ENCODE data around the gene ZSWIM5. TPM values are rescaled to one million over a fixed set of nuclear protein-coding genes. Genes with fewer than 3 reads are reported as not detected.
A peak's percentile ranks its signal among the peaks of the same experiment; 100 is the strongest.

The ZSWIM5 gene
- total and polyA plus RNA-seq, 9 of the 15 experiments (the other 6 are each of a cell fraction or from before 2014, with no cell fraction given), result under 0.01 to 0.07 (median 0.03) TPM; not detected in 3

- H3K9me1 ChIP-seq (ENCODE audit: control insufficient read depth, insufficient read depth, low read length), result peaks cover 8% of the 10 kb centered on the region
- no peaks in the 10 kb centered on the region for H3K27me3 ChIP-seq (ENCODE audit: control insufficient read depth in 2 of 2, insufficient read depth in 2 of 2, low read length in 2 of 2)
- H3K9me3 ChIP-seq (replicated peaks; ENCODE audit: control insufficient read depth, insufficient read depth, low read depth, low read length), result no peaks in the 10 kb centered on the region
- H3K36me3 ChIP-seq (ENCODE audit: control insufficient read depth, insufficient read depth, low read length), result peaks cover 71% of the 10 kb centered on the region
- H2AFZ ChIP-seq (ENCODE audit: low read depth, low read length), result peak overlapping the region; percentile 99; the same call in 1 of the 2 replicates
- intact Hi-C loops (cut with micrococcal nuclease) (loop anchor here (5.0 to 10.0 kb wide), 4 partner anchors 83 to 565 kb away; partner anchors contain the start of gene ZSWIM5), in situ Hi-C loops (cut with MboI) (loop anchor here (5.0 kb wide), 4 partner anchors 173 to 482 kb away; partner anchors contain the start of gene TESK2)
- POLR2A ChIA-PET, result interaction anchor here (0.6 to 8.7 kb wide), 24 partner anchors 7 to 574 kb away, joined by 3 to 113 read pairs (median 4); partner anchors contain the start of genes BTBD19, EIF2B3, MUTYH and NASP
- peaks cover 49% of the 10 kb centered on the region for H3K79me2 ChIP-seq (ENCODE audit: control insufficient read depth, insufficient read depth, low read length)
- TSS peak; percentile 40 for BruUV-seq (replicated peaks)
- FAIRE-seq, result no peak
- CTCF ChIA-PET (ENCODE audit: low intra/inter-chr PET ratio), result interaction anchor here (0.6 kb wide), 1 partner anchor 136 kb away, joined by 3 read pairs; no protein-coding TSS in a partner anchor
- peak overlapping the region; percentile 95 for H3K4me2 ChIP-seq (ENCODE audit: insufficient read depth, low read length)
- H3K4me1 ChIP-seq (replicated peaks in 1 of 2; ENCODE audit: control insufficient read depth in 2 of 2, insufficient read depth in 2 of 2, low read length in 2 of 2), result peaks cover 36 to 40% of the 10 kb centered on the region in 2 experiments
- 24% methylated on average over 41 of the region's 41 CpGs for WGBS (ENCODE audit: insufficient coverage, low coverage, missing lambda C conversion rate)
- H3K9ac ChIP-seq (ENCODE audit: insufficient read depth in 1 of 2, low read depth in 2 of 2, low read length in 2 of 2), result peak overlapping the region; percentile 84 to 92
- no peak for ATAC-seq
- peaks cover 21% of the 10 kb centered on the region; the same call in 1 of the 2 replicates for H4K20me1 ChIP-seq (replicated peaks; ENCODE audit: control insufficient read depth, insufficient read depth, low read length)
- H3K4me3 ChIP-seq, result peak overlapping the region; percentile 86
- DNase-seq (ENCODE audit: extremely low read depth in 1 of 4, low spot score in 3 of 4), result peak; percentile 32 to 50 (median 40)
- H3K27ac ChIP-seq (ENCODE audit: extremely low read depth, low read depth, low read length), result peak overlapping the region; percentile 85; the same call in 2 of the 3 replicates
- no peak for TF ChIP-seq AFF1 (IDR thresholded peaks at IDR 0.05; ENCODE audit: low read depth in 1 of 2, partially characterized antibody in 2 of 2)
- 0 out of 2 replicates have a peak, but pooled peaks have one; percentile 43 for TF ChIP-seq ZNF740 (CRISPR knock-in tag; IDR thresholded peaks at IDR 0.05)
- TF ChIP-seq ZNF740 (tag; IDR thresholded peaks at IDR 0.05), result no peak
- no peak for TF ChIP-seq VEZF1 (CRISPR knock-in tag; IDR thresholded peaks at IDR 0.05)
- TF ChIP-seq E2F6 (IDR thresholded peaks at IDR 0.05; ENCODE audit: borderline replicate concordance in 1 of 2, extremely low read depth in 1 of 2, insufficient read depth in 1 of 2, insufficient read length in 1 of 2, low read depth in 1 of 2, low read length in 1 of 2, poor library complexity in 1 of 2, severe bottlenecking in 1 of 2), result peak in 1 of 2 experiments; percentile 4
- TF ChIP-seq ZNF764 (CRISPR knock-in tag; IDR thresholded peaks at IDR 0.05; ENCODE audit: low read depth), result no peak
- TF ChIP-seq HNRNPL (IDR thresholded peaks at IDR 0.05; ENCODE audit: low read depth, low read length), result 0 out of 2 replicates have a peak, but pooled peaks have one; percentile 12
- TF ChIP-seq MXI1 (IDR thresholded peaks at IDR 0.05; ENCODE audit: low read depth, low read length), result no peak
Observed at GRCh38 chr1:45009956-45010854, 196.2 kb downstream of the ZSWIM5 start.
